Measurements from ENCODE around the gene ANTXR1. TPM values are rescaled to one million over a fixed set of nuclear protein-coding genes. Genes with fewer than 3 reads are reported as not detected.

ANTXR1 gene
- total RNA-seq, 2 donors from 2014 or later = not detected

GRCh38 chr2:69095305-69095704, 82.3 kb downstream of the ANTXR1 start:
- DNase-seq (ENCODE audit: low spot score in 2 of 2) (no peak), ATAC-seq (peak in 1 of 2 donors; percentile 68)
- Mint-ChIP-seq H3K27ac (no peak overlapping the region), H3K9me3 (no peaks in the 10 kb centered on the region), H3K36me3 (no peaks in the 10 kb centered on the region)

- DNase-seq (ENCODE audit: low spot score in 2 of 2) (no peak), ATAC-seq (no peak)
- no peaks in the 10 kb centered on the region for H3K9me3 Mint-ChIP-seq
- H3K36me3 Mint-ChIP-seq = no peaks in the 10 kb centered on the region
- H3K27ac Mint-ChIP-seq = no peak overlapping the region
Measured at GRCh38 chr2:69096326-69097095, 83.5 kb downstream of the ANTXR1 start.

DNA sequence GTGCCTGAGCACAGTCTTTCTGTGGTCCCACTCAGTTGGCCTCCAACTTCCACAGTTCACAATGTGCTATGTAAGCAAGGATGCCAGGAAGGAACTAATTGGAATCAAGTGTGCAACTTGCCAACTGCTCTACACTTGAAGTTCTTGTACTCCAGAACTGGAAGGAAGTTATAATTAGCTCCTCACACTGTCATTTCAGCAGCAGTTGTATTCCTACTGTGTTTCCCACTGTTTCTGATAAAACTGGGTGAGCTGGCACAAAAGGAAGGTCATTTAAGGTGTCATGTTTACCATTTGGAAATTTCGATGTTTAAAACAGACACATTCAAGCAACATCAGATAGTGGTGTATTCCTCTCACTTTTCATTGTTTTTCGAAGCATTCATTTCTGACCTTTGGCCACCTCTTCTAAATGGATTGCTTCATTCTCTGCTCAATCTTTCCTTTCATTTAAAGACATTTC, 84.2 kb downstream of the ANTXR1 start:
- ATAC-seq = no peak
- no peaks in the 10 kb centered on the region for H3K36me3 Mint-ChIP-seq
- no peak for DNase-seq (ENCODE audit: low spot score in 2 of 2)
- no peaks in the 10 kb centered on the region for H3K9me3 Mint-ChIP-seq
- no peak overlapping the region for H3K27ac Mint-ChIP-seq

GRCh38 chr2:69097891-69098655, 85.1 kb downstream of the ANTXR1 start:
- no peaks in the 10 kb centered on the region for H3K36me3 Mint-ChIP-seq
- DNase-seq (ENCODE audit: low spot score in 2 of 2) = no peak
- no peak for ATAC-seq
- H3K27ac Mint-ChIP-seq = no peak overlapping the region
- H3K9me3 Mint-ChIP-seq = no peaks in the 10 kb centered on the region

DNA sequence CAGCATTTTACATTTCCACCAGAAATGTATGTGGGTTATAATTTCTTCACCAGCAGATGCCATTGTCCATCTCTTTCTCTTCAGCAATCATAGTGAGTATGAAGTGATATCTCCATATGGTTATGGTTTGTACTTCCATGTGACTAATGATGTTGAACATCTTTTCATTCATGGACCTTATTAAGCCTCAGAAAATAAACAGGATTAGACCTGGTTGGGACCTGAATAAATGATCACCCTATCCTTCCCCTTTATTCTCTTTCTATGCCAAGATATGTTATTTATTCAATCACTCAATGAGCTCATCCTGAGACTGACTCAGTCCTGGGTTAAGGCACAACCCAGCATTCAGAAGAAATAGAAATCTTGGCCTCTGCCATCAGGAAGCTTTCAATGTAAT, 86.6 kb downstream of the ANTXR1 start:
- ATAC-seq = no peak
- no peak for DNase-seq (ENCODE audit: low spot score in 2 of 2)
- H3K27ac Mint-ChIP-seq = no peak overlapping the region
- no peaks in the 10 kb centered on the region for H3K9me3 Mint-ChIP-seq
- no peaks in the 10 kb centered on the region for H3K36me3 Mint-ChIP-seq

DNA sequence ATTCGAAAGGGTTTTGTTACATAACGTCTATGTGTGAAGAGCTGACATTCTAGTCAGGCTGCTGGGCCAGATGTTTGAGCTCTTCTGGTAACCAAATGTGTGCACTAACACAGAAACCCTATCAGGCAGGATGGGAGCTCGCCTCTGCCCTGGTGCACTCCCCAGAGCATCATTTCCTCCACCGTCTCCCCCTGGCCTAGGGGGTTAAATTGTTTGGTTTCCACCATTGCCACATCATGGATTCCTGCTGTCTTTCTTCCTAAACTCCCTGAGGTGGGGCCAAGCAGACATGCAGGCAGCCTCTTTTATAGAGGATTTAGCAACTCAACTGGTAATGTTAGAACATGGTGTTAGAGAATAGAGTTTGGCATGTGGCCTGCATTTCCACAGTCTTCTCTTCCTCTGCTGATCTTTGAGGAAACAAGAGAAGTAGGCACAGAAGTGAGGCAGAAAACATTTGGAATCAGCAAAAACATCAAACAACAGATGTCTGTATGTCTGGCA, 87.3 kb downstream of the ANTXR1 start:
- no peak for DNase-seq (ENCODE audit: low spot score in 2 of 2)
- Mint-ChIP-seq H3K27ac (no peak overlapping the region), H3K36me3 (no peaks in the 10 kb centered on the region), H3K9me3 (no peaks in the 10 kb centered on the region)
- no peak for ATAC-seq

GRCh38 chr2:69102041-69102593, 89.1 kb downstream of the ANTXR1 start:
- DNase-seq (ENCODE audit: low spot score in 2 of 2) = no peak
- H3K36me3 Mint-ChIP-seq = no peaks in the 10 kb centered on the region
- no peak for ATAC-seq
- no peak overlapping the region for H3K27ac Mint-ChIP-seq
- no peaks in the 10 kb centered on the region for H3K9me3 Mint-ChIP-seq

DNA sequence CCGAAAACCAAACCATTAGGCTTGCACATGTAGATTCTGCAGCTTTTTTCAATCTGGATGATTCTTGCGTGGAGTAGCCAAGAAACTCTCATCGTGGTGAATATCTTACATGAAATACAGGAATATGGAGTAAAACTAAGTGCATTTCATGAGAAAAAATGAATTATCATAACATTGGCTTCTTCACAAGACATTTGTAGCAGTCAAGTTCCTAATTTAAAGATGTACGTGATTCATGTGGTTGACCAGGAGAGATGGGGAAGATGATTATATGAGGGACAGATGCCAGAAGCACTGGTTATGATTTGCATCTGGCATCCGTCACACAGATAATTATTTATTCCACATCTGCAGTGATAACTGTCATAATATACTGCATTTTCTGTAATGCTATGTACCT, 90.4 kb downstream of the ANTXR1 start:
- DNase-seq (ENCODE audit: low spot score in 2 of 2) (no peak), ATAC-seq (no peak)
- H3K27ac Mint-ChIP-seq = no peak overlapping the region
- no peaks in the 10 kb centered on the region for H3K36me3 Mint-ChIP-seq
- H3K9me3 Mint-ChIP-seq = no peaks in the 10 kb centered on the region

GRCh38 chr2:69104261-69104660, 91.3 kb downstream of the ANTXR1 start:
- DNase-seq (ENCODE audit: low spot score in 2 of 2) (no peak), ATAC-seq (no peak)
- H3K36me3 Mint-ChIP-seq = no peaks in the 10 kb centered on the region
- no peaks in the 10 kb centered on the region for H3K9me3 Mint-ChIP-seq
- no peak overlapping the region for H3K27ac Mint-ChIP-seq

DNA sequence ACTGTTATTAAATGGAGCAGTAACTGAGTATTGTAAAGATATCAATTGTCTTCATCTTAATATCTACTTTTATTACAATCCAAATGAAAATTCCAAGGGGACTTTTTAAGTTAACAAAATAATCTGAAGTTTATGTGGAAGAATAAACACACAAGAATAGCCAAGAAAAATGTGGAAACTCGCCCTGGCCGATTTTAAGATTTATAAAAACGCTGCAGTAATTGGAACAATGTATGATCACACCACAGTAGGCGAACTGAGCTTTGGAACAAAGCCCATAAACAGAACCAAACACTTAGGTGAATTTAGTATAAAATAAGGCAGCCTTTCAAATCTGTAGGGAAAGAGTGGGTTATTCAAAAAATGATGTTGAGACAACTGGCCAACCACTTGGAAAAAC, 96.3 kb downstream of the ANTXR1 start:
- ATAC-seq (no peak), DNase-seq (ENCODE audit: low spot score in 2 of 2) (no peak)
- Mint-ChIP-seq H3K9me3 (no peaks in the 10 kb centered on the region), H3K27ac (no peak overlapping the region), H3K36me3 (no peaks in the 10 kb centered on the region)

GRCh38 chr2:69111076-69111475, 98.1 kb downstream of the ANTXR1 start:
- H3K9me3 Mint-ChIP-seq = no peaks in the 10 kb centered on the region
- H3K27ac Mint-ChIP-seq = no peak overlapping the region
- no peak for ATAC-seq
- DNase-seq (ENCODE audit: low spot score in 2 of 2) = no peak
- no peaks in the 10 kb centered on the region for H3K36me3 Mint-ChIP-seq

DNA sequence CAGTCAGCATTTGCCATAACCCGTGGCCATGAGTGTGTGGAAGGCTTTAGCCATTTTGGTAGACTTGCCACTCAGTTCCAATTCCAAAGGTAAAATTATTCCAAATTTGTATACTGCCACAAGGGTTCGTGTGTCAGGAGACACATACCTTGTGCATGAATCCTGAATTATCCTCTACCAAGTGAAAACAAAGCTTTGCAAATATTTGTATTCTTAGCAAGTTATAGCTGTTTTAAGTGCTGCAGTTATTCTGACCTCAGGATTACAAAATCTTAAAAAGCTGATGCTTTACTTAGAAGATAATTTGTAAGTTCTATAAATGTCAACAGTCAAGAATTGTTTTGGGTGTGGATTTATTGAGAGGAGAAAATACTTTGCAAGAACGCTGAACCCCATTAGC, 100.6 kb downstream of the ANTXR1 start:
- no peaks in the 10 kb centered on the region for H3K9me3 Mint-ChIP-seq
- no peaks in the 10 kb centered on the region for H3K36me3 Mint-ChIP-seq
- DNase-seq (ENCODE audit: low spot score in 2 of 2) (no peak), ATAC-seq (no peak)
- H3K27ac Mint-ChIP-seq = no peak overlapping the region

- no peak overlapping the region for H3K27ac Mint-ChIP-seq
- no peaks in the 10 kb centered on the region for H3K36me3 Mint-ChIP-seq
- H3K9me3 Mint-ChIP-seq = no peaks in the 10 kb centered on the region
- DNase-seq (ENCODE audit: low spot score in 2 of 2) (no peak), ATAC-seq (no peak)
Measured at GRCh38 chr2:69114534-69114933, 101.6 kb downstream of the ANTXR1 start.

GRCh38 chr2:69116438-69116837, 103.5 kb downstream of the ANTXR1 start:
- Mint-ChIP-seq H3K36me3 (no peaks in the 10 kb centered on the region), H3K9me3 (no peaks in the 10 kb centered on the region), H3K27ac (no peak overlapping the region)
- no peak for ATAC-seq
- no peak for DNase-seq (ENCODE audit: low spot score in 2 of 2)

- ATAC-seq (no peak), DNase-seq (ENCODE audit: low spot score in 2 of 2) (no peak)
- H3K27ac Mint-ChIP-seq = no peak overlapping the region
- H3K9me3 Mint-ChIP-seq = no peaks in the 10 kb centered on the region
- no peaks in the 10 kb centered on the region for H3K36me3 Mint-ChIP-seq
Measured at GRCh38 chr2:69118609-69119008, 105.6 kb downstream of the ANTXR1 start.

DNA sequence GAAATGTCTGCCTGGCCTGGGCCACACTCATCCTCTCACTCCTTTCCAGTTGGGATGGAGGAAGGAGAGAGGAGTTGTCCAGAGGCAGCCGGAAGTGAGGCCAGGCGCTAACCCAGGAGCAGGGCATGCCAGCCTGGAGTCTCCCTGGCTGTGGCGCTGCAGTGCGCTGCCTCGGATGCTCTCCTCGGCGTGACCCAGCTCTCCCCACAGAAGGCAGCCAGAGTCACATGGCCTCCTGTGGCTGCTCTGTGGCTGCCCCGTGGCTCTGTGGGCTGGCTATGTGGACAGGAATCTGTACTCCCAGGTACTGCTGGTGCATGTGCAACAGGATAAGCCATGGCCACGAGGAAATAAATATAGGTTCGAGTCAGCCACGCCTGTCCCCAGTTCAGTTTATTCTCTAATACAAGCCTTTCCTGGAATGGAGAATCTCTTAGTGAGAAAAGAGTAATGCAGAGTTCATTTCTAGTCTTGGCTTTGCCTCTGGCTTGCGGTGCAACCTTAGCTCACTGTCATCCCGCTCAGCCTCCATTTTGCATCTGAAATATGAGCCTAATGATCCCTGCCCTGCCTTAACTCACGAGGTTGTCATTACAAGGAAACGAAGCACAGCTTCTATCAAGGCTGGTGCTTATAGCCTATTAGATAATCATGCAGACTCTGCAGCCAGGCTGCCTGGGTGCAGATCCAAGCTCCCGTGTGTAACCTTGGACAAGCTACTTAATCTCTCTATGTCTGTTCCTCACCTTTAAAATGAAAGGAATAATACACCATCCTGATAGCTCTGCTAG, 106.3 kb downstream of the ANTXR1 start:
- no peak for ATAC-seq
- Mint-ChIP-seq H3K9me3 (no peaks in the 10 kb centered on the region), H3K36me3 (no peaks in the 10 kb centered on the region), H3K27ac (no peak overlapping the region)
- DNase-seq (ENCODE audit: low spot score in 2 of 2) = no peak

- DNase-seq (ENCODE audit: low spot score in 2 of 2) (no peak), ATAC-seq (peak in 1 of 2 donors; percentile 48)
- H3K36me3 Mint-ChIP-seq = no peaks in the 10 kb centered on the region
- no peak overlapping the region for H3K27ac Mint-ChIP-seq
- no peaks in the 10 kb centered on the region for H3K9me3 Mint-ChIP-seq
Measured at GRCh38 chr2:69122271-69122670, 109.3 kb downstream of the ANTXR1 start.
